MM.1S (cell line): ENCODE results near the gene DHX32.

Source experiments
- DNase-seq: peaks from one replicate; pipeline ENCODE4 v3.0.0-alpha.2; 2015
- H2AFZ ChIP-seq: fragments of 300-600 bp; sonication (generic); 2 replicates; pipeline ENCODE4 v1.6.0; 2016; ENCODE audit warnings: antibody characterized with exemption, low read length
- H3F3A ChIP-seq: fragments of 300-600 bp; sonication (generic); 2 replicates; pipeline ENCODE4 v1.6.1; 2016; ENCODE audit warnings: mild to moderate bottlenecking, antibody characterized with exemption, low read length, moderate library complexity, mixed read lengths; ENCODE audit not compliant: insufficient read depth
- H3K27ac ChIP-seq: fragments of 300-600 bp; sonication (generic); 2 replicates; pipeline ENCODE4 v1.5.1; 2016; ENCODE audit warnings: mild to moderate bottlenecking, low read length
- H3K27me3 ChIP-seq: fragments of 300-600 bp; sonication (generic); replicated peaks from 2 replicates; pipeline ENCODE4 v1.6.0; 2016; ENCODE audit warnings: low read length; ENCODE audit not compliant: insufficient read depth
- H3K36me3 ChIP-seq: fragments of 300-600 bp; sonication (generic); replicated peaks from 2 replicates; pipeline ENCODE4 v1.6.1; 2016; ENCODE audit warnings: mild to moderate bottlenecking, low read length, mixed read lengths; ENCODE audit not compliant: insufficient read depth
- H3K4me1 ChIP-seq: fragments of 300-600 bp; sonication (generic); 2 replicates; pipeline ENCODE4 v1.6.1; 2016; ENCODE audit warnings: low read length, mixed read lengths
- H3K4me2 ChIP-seq: fragments of 300-600 bp; sonication (generic); 2 replicates; pipeline ENCODE4 v1.6.0; 2016; ENCODE audit warnings: low read depth, low read length
- H3K4me3 ChIP-seq: fragments of 300-600 bp; sonication (generic); 2 replicates; pipeline ENCODE4 v1.5.1; 2016; ENCODE audit warnings: low read length, mixed read lengths
- H3K79me2 ChIP-seq: fragments of 300-600 bp; sonication (generic); 2 replicates; pipeline ENCODE4 v1.6.1; 2016; ENCODE audit warnings: mixed run types, low read length, mixed read lengths
- H3K9ac ChIP-seq: fragments of 300-600 bp; sonication (generic); 2 replicates; pipeline ENCODE4 v1.6.1; 2016; ENCODE audit warnings: low read length, mixed read lengths
- H3K9me2 ChIP-seq: fragments of 300-600 bp; sonication (generic); replicated peaks from 2 replicates; pipeline ENCODE4 v1.6.1; 2016; ENCODE audit warnings: mild to moderate bottlenecking, low read length, mixed read lengths; ENCODE audit not compliant: insufficient read depth
- H3K9me3 ChIP-seq: fragments of 300-600 bp; sonication (generic); replicated peaks from 2 replicates; pipeline ENCODE4 v1.6.1; 2016; ENCODE audit warnings: mild to moderate bottlenecking, low read length, mixed read lengths; ENCODE audit not compliant: insufficient read depth
- H4K20me1 ChIP-seq: fragments of 300-600 bp; sonication (generic); 2 replicates; pipeline ENCODE4 v1.6.1; 2016; ENCODE audit warnings: mild to moderate bottlenecking, low read length, moderate library complexity, mixed read lengths; ENCODE audit not compliant: insufficient read depth
- EZH2 ChIP-seq: fragments of 300-600 bp; sonication (generic); optimal IDR thresholded peaks from 2 replicates; pipeline ENCODE3; 2017; ENCODE audit warnings: low read depth, mild to moderate bottlenecking, antibody characterized with exemption, low read length, mixed read lengths
- EZH2phosphoT487 ChIP-seq: fragments of 300-600 bp; sonication (generic); IDR thresholded peaks from 2 replicates; pipeline ENCODE4 v1.6.1; 2018; ENCODE audit warnings: antibody characterized with exemption, low read length
- TF ChIP-seq, protein P1 (sequence below): fragments of 300-600 bp; sonication (generic); IDR thresholded peaks from 2 replicates; pipeline ENCODE4 v1.5.1; 2016; ENCODE audit warnings: antibody characterized with exemption, low read length, mixed read lengths

Gene DHX32

DNA sequence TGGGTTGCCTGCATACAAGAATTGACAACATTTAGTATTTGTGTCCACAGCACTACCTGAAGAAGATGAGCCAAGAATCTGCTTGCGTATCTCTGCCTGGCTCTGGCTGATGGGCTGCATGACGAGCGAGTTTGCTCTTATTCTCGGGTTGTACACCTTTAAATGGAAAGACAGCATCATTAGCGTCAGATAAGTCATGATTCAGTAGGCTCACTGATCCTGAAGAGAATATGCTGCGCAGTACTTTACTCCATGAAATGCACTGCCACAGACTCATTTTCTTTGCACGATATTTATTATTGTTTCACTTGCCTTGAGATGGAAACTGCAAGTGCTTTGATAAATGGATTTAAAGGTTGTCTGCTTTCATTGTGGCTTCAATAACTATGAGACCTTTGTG, 28.6 kb downstream of the DHX32 start:
- no peaks in the 10 kb centered on the region for H3K79me2 ChIP-seq
- H3K4me3 ChIP-seq = no peak overlapping the region
- H3K9me2 ChIP-seq = no peaks in the 10 kb centered on the region
- H3K9ac ChIP-seq = no peak overlapping the region
- H3K4me1 ChIP-seq = no peaks in the 10 kb centered on the region
- H3F3A ChIP-seq = no peaks in the 10 kb centered on the region
- no peaks in the 10 kb centered on the region for H3K9me3 ChIP-seq
- no peak overlapping the region for H3K4me2 ChIP-seq
- no peaks in the 10 kb centered on the region for H3K27me3 ChIP-seq
- no peaks in the 10 kb centered on the region; the same call in 1 of the 2 replicates for H3K36me3 ChIP-seq
- H2AFZ ChIP-seq = no peak overlapping the region
- no peak for DNase-seq
- H4K20me1 ChIP-seq = no peaks in the 10 kb centered on the region
- no peak overlapping the region for H3K27ac ChIP-seq
- no peak for TF ChIP-seq EZH2phosphoT487
- TF ChIP-seq, protein P1, sequence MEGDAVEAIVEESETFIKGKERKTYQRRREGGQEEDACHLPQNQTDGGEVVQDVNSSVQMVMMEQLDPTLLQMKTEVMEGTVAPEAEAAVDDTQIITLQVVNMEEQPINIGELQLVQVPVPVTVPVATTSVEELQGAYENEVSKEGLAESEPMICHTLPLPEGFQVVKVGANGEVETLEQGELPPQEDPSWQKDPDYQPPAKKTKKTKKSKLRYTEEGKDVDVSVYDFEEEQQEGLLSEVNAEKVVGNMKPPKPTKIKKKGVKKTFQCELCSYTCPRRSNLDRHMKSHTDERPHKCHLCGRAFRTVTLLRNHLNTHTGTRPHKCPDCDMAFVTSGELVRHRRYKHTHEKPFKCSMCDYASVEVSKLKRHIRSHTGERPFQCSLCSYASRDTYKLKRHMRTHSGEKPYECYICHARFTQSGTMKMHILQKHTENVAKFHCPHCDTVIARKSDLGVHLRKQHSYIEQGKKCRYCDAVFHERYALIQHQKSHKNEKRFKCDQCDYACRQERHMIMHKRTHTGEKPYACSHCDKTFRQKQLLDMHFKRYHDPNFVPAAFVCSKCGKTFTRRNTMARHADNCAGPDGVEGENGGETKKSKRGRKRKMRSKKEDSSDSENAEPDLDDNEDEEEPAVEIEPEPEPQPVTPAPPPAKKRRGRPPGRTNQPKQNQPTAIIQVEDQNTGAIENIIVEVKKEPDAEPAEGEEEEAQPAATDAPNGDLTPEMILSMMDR = no peak

DNA sequence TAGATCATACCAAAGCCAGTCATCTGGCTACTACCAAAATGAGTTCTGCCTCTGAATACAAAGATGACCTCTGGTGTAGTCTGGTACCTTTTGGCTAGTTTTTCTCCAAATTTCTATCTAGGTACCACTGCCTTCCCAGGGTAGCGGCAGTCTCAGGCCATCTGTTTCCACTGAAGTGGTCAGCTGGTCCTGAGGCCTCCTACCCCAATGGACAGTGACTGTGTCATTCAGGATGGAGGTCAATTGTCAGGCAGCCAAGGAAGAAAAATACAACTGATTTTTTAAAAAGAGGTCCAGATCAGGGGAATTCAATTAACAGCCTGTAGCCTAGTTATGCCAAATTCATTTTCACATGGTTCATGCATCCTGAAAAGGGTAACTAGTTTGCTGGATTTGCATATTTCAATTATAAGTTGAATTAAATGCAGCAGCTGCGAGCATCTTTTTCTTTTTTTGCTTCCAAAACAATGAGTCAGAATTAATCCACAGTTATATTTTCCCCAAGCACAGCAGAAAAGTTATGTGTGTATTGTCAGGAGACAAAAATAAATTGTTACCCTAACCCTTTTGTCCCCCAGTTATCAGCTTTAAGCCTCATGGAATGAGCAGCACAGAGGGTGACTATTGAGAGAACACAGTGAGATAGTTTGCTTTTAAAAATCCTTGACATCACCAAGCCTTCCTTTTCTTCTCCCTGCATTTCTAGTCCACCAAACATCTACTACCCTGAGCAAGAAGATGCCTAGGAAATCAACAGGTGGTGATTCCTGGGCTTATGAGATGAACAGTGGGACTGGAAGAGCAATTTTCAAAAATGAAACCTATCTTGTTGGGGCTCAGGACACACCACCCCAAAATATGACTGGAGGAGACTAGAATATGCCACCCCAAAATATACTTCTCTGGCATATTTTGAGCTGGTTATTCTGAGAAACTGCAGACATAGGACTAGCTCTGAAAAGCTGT, 30.0 kb downstream of the DHX32 start:
- Histone ChIP-seq H4K20me1 (no peaks in the 10 kb centered on the region), H3F3A (no peaks in the 10 kb centered on the region), H3K9me3 (no peaks in the 10 kb centered on the region), H2AFZ (no peak overlapping the region), H3K4me2 (no peak overlapping the region), H3K36me3 (no peaks in the 10 kb centered on the region; the same call in 1 of the 2 replicates), H3K9me2 (no peaks in the 10 kb centered on the region), H3K4me1 (peaks cover 8% of the 10 kb centered on the region), H3K9ac (no peak overlapping the region), H3K27ac (no peak overlapping the region), H3K27me3 (no peaks in the 10 kb centered on the region), H3K4me3 (no peak overlapping the region), H3K79me2 (no peaks in the 10 kb centered on the region)
- TF ChIP-seq, protein P1 = no peak
- TF ChIP-seq EZH2 (no peak), EZH2phosphoT487 (no peak)
- no peak for DNase-seq

DNA sequence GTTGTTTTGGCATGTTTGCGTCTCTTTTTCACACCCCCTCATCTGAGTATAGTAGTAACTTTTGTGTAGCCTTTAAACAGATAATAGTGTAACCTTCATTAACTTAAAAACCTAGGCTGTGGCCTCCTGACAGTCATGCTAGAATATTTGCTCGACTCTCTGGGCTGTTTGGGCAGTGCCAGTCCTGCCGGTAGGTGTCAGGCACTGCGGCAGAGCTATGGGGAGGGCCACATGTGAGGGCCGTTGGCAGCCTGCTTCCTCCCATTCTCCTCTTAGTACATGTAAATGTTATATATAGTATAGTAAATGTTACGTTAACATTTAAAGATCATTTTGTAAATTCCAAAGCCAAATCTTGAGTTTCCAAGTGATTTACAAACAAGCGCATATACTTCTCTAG, 31.6 kb downstream of the DHX32 start:
- Histone ChIP-seq H3K9me3 (no peaks in the 10 kb centered on the region), H3K4me2 (no peak overlapping the region), H3K4me3 (no peak overlapping the region), H3F3A (no peaks in the 10 kb centered on the region), H4K20me1 (no peaks in the 10 kb centered on the region), H3K9ac (no peak overlapping the region), H3K4me1 (peaks cover 8% of the 10 kb centered on the region), H3K9me2 (no peaks in the 10 kb centered on the region), H3K36me3 (no peaks in the 10 kb centered on the region; the same call in 1 of the 2 replicates), H3K79me2 (no peaks in the 10 kb centered on the region), H3K27ac (no peak overlapping the region), H2AFZ (no peak overlapping the region), H3K27me3 (no peaks in the 10 kb centered on the region)
- TF ChIP-seq, protein P1 = no peak
- TF ChIP-seq EZH2 (no peak), EZH2phosphoT487 (no peak)
- no peak for DNase-seq
